ENCODE data around the gene NGRN. TPM values are rescaled to one million over a fixed set of nuclear protein-coding genes. Genes with fewer than 3 reads are reported as not detected.
A peak's percentile ranks its signal among the peaks of the same experiment; 100 is the strongest.

The NGRN gene
- total and polyA plus RNA-seq, 2 experiments from 2014 or later = 60.0 to 65.9 TPM

DNA sequence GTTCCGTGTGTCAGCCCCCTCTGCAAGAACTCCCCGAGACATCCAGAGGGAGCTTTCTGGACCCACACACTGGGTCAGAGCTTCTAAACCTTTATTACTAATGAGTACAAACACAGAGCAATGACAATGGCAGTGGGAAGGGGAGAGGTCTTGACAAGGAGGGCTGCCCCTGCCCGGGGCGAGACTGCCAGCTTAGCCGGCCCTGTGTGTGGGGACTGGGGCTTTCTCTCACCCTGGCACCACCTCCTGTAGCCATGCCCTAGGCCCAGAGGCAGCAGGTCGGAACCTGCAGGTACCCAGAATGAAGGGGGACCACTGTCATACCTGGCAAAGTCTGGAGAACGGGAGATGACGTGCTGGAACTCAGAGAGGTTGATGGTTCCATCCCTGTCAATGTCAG, 34.9 kb upstream of the NGRN start:
- Histone ChIP-seq H2AFZ (no peak overlapping the region), H3K27me3 (no peaks in the 10 kb centered on the region), H4K20me1 (ENCODE audit: insufficient read depth, poor library complexity, severe bottlenecking) (no peaks in the 10 kb centered on the region), H3K27ac (peak overlapping the region; percentile 84), H3K4me3 (no peak overlapping the region), H3K4me2 (peak overlapping the region; percentile 29), H3K36me3 (replicated peaks; ENCODE audit: insufficient read depth, low read depth) (no peaks in the 10 kb centered on the region), H3K9me3 (ENCODE audit: low read depth) (no peaks in the 10 kb centered on the region), H3K79me2 (peaks cover 20% of the 10 kb centered on the region), H3K4me1 (ENCODE audit: insufficient read depth) (peaks cover 23% of the 10 kb centered on the region), H3K9me2 (replicated peaks; ENCODE audit: insufficient read depth) (no peaks in the 10 kb centered on the region)
- DNase-seq (ENCODE audit: low spot score) = no peak
- TF ChIP-seq EZH2phosphoT487 (IDR thresholded peaks at IDR 0.05; ENCODE audit: low read depth, severe bottlenecking, unreplicated experiment) (no peak), EZH2 (IDR thresholded peaks at IDR 0.05; ENCODE audit: borderline replicate concordance) (no peak)
- TF ChIP-seq, protein P1, sequence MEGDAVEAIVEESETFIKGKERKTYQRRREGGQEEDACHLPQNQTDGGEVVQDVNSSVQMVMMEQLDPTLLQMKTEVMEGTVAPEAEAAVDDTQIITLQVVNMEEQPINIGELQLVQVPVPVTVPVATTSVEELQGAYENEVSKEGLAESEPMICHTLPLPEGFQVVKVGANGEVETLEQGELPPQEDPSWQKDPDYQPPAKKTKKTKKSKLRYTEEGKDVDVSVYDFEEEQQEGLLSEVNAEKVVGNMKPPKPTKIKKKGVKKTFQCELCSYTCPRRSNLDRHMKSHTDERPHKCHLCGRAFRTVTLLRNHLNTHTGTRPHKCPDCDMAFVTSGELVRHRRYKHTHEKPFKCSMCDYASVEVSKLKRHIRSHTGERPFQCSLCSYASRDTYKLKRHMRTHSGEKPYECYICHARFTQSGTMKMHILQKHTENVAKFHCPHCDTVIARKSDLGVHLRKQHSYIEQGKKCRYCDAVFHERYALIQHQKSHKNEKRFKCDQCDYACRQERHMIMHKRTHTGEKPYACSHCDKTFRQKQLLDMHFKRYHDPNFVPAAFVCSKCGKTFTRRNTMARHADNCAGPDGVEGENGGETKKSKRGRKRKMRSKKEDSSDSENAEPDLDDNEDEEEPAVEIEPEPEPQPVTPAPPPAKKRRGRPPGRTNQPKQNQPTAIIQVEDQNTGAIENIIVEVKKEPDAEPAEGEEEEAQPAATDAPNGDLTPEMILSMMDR (IDR thresholded peaks at IDR 0.05; ENCODE audit: poor library complexity) = no peak
- 92% methylated on average over 8 of the region's 8 CpGs for WGBS (ENCODE audit: low lambda C conversion rate, missing lambda C conversion rate)

DNA sequence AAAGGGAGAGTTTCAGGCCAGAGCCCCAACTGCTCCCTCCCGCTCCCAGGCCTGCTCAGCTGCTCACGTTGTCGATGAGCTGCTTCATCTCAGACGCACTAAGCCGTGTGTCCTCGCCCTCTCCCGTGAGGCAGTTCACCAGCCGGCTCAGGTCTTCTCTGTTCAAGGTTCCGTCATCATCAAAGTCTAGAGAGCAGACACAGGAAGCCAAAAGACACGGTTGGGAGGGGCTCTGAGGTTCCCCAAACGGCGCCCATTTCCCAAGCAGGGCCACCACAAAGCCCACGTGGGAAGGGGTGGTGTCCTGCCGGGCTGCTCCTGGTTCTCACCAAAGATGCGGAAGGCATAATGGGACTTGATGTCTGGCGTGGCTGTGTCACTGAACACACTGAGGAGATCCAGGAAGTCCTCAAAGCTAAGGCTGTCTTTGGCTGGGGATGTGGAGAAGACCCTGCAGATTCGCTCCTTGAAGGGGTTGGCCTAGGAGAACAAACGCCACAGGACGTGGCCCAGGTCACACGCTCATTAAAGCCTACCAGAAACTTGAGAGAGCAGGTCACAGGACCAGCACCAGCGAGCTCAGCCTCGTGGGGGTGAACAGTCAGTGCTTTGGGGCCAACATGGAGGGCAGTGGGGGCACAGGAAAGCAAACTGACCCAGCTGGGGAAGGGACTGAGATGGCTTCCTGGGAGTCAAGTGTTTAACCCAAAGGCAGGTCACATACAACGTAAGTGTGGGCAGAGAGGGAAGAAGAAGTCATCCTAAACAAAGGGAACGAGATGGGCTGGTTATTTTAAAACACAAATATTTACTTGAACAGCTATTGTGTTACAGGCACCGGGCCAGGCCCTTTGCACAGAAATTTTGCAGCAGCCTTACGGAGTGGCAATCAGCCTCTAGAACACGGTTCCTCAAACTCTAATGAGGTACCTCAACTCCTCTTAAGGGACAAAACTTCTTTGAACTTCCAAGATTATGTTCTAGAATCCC, 34.1 kb upstream of the NGRN start:
- no peak overlapping the region for H2AFZ ChIP-seq
- H3K79me2 ChIP-seq = peaks cover 20% of the 10 kb centered on the region
- H4K20me1 ChIP-seq (ENCODE audit: insufficient read depth, poor library complexity, severe bottlenecking) = no peaks in the 10 kb centered on the region
- peak overlapping the region; percentile 84 for H3K4me2 ChIP-seq
- 86% methylated on average over 27 of the region's 27 CpGs for WGBS (ENCODE audit: low lambda C conversion rate, missing lambda C conversion rate)
- no peaks in the 10 kb centered on the region for H3K9me3 ChIP-seq (ENCODE audit: low read depth)
- no peaks in the 10 kb centered on the region for H3K27me3 ChIP-seq
- peak overlapping the region; percentile 94 for H3K27ac ChIP-seq
- TF ChIP-seq, protein P1 (IDR thresholded peaks at IDR 0.05; ENCODE audit: poor library complexity) = no peak
- TF ChIP-seq EZH2 (IDR thresholded peaks at IDR 0.05; ENCODE audit: borderline replicate concordance) (no peak), EZH2phosphoT487 (IDR thresholded peaks at IDR 0.05; ENCODE audit: low read depth, severe bottlenecking, unreplicated experiment) (no peak)
- DNase-seq (ENCODE audit: low spot score) = no peak
- no peaks in the 10 kb centered on the region for H3K9me2 ChIP-seq (replicated peaks; ENCODE audit: insufficient read depth)
- H3K36me3 ChIP-seq (replicated peaks; ENCODE audit: insufficient read depth, low read depth) = no peaks in the 10 kb centered on the region
- H3K4me1 ChIP-seq (ENCODE audit: insufficient read depth) = peaks cover 23% of the 10 kb centered on the region
- H3K4me3 ChIP-seq = no peak overlapping the region

DNA sequence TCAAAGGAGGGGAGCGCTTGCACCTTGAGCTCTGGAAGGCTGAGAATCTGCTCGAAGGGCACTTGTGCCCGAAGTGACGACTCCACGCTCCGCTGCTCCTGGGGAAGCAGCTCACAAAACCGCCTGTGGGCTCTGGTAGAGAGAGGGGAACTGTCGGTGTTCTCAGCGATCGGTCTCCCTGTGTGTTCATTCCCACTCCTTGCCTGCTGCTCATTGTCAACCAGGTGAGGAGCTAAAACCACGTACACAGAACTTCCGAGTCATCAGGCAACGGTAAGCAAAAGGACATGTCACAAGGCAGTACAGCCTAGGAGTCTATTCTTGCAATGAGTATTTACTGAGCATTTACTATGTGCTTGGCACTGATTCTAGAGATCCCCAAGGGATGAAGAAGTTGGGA, 33.3 kb upstream of the NGRN start:
- Histone ChIP-seq H4K20me1 (ENCODE audit: insufficient read depth, poor library complexity, severe bottlenecking) (no peaks in the 10 kb centered on the region), H3K36me3 (replicated peaks; ENCODE audit: insufficient read depth, low read depth) (no peaks in the 10 kb centered on the region), H3K4me2 (peak overlapping the region; percentile 84), H3K27ac (peak overlapping the region; percentile 94), H3K4me3 (no peak overlapping the region), H3K27me3 (no peaks in the 10 kb centered on the region), H3K9me3 (ENCODE audit: low read depth) (no peaks in the 10 kb centered on the region), H3K4me1 (ENCODE audit: insufficient read depth) (peaks cover 23% of the 10 kb centered on the region), H3K9me2 (replicated peaks; ENCODE audit: insufficient read depth) (no peaks in the 10 kb centered on the region), H2AFZ (no peak overlapping the region), H3K79me2 (peaks cover 20% of the 10 kb centered on the region)
- no peak for DNase-seq (ENCODE audit: low spot score)
- 95% methylated on average over 13 of the region's 13 CpGs for WGBS (ENCODE audit: low lambda C conversion rate, missing lambda C conversion rate)
- TF ChIP-seq, protein P1 (IDR thresholded peaks at IDR 0.05; ENCODE audit: poor library complexity) = no peak
- no peak for TF ChIP-seq EZH2phosphoT487 (IDR thresholded peaks at IDR 0.05; ENCODE audit: low read depth, severe bottlenecking, unreplicated experiment)
- TF ChIP-seq EZH2 (IDR thresholded peaks at IDR 0.05; ENCODE audit: borderline replicate concordance) = no peak

Data from hepatocyte (in vitro differentiated cells).